ENCODE data around the gene RAB11FIP3. TPM values are rescaled to one million over a fixed set of nuclear protein-coding genes. Genes with fewer than 3 reads are reported as not detected.
A peak's percentile ranks its signal among the peaks of the same experiment; 100 is the strongest.
"Not testable (repeated sequence)": the region's sequence is repeated elsewhere in the genome, so short reads cannot be mapped to it uniquely, and the experiment has no call there.

RAB11FIP3 gene
- total RNA-seq (10 to 100 TPM; 28.1 to 38.0 TPM), polyA plus RNA-seq (ENCODE audit: insufficient read length in 6 of 6) (10 to 100 TPM; 48.8 to 64.0 (median 56.7) TPM)
- long read RNA-seq, donor 1, full-length matches to known transcripts, result 2 of 2 reads
- long read RNA-seq, donor 1, partial matches to known transcripts, result 0 of 2 reads
- long read RNA-seq, donor 1, other reads (novel, unspliced or antisense), result 0 of 2 reads
- long read RNA-seq, donor 2, partial matches to known transcripts, result 31 of 32 reads
- long read RNA-seq, donor 2, other reads (novel, unspliced or antisense), result 0 of 32 reads
- long read RNA-seq, donor 3, full-length matches to known transcripts, result 2 of 2 reads
- long read RNA-seq, donor 3, partial matches to known transcripts, result 0 of 2 reads
- long read RNA-seq, donor 3, other reads (novel, unspliced or antisense), result 0 of 2 reads
- long read RNA-seq, donor 4, partial matches to known transcripts, result 0 of 1 reads
- long read RNA-seq, donor 4, other reads (novel, unspliced or antisense), result 1 of 1 reads
- long read RNA-seq, donor 5, partial matches to known transcripts, result 0 of 2 reads
- long read RNA-seq, donor 5, other reads (novel, unspliced or antisense), result 0 of 2 reads
- long read RNA-seq, donor 6, full-length matches to known transcripts, result 1 of 1 reads
- long read RNA-seq, donor 6, partial matches to known transcripts, result 0 of 1 reads
- long read RNA-seq, donor 6, other reads (novel, unspliced or antisense), result 0 of 1 reads
- long read RNA-seq, donor 7, full-length matches to known transcripts, result 2 of 12 reads
- long read RNA-seq, donor 7, partial matches to known transcripts, result 10 of 12 reads
- long read RNA-seq, donor 7, other reads (novel, unspliced or antisense), result 0 of 12 reads
- long read RNA-seq, donor 8, full-length matches to known transcripts, result 2 of 24 reads
- long read RNA-seq, donor 8, partial matches to known transcripts, result 22 of 24 reads
- long read RNA-seq, donor 8, other reads (novel, unspliced or antisense), result 0 of 24 reads
- long read RNA-seq, donor 9, result 0 reads
- long read RNA-seq, donor 10, result 0 reads
- long read RNA-seq, donor 11, result 0 reads
- long read RNA-seq, donor 12, full-length matches to known transcripts, result 2 of 2 reads
- long read RNA-seq, donor 12, partial matches to known transcripts, result 0 of 2 reads
- long read RNA-seq, donor 12, other reads (novel, unspliced or antisense), result 0 of 2 reads

- DNase-seq (peak; percentile 77 to 96 (median 81)), ATAC-seq (peak; percentile 94)
- Histone ChIP-seq H3K27me3 (peaks cover 0 to 11% of the 10 kb centered on the region in 2 donors), H3K27ac (peak within 1 kb of the TSS; percentile 88 to 89), H3K9me3 (no peaks in the 10 kb centered on the region), H3K4me3 (peak within 1 kb of the TSS; percentile 67 to 78), H3K4me1 (peaks cover 9 to 40% of the 10 kb centered on the region in 2 donors), H3K36me3 (no peaks in the 10 kb centered on the region)
- TF ChIP-seq CTCF (IDR thresholded peaks at IDR 0.05), result no peak
- intact Hi-C loops (cut with DNase I), result no loop called here
Measured at GRCh38 chr16:425082-425718, at the start of gene RAB11FIP3. Gene RAB11FIP3 (plus strand): TSS chr16:425649. CDS start chr16:426007, 358 bp downstream.

- Histone ChIP-seq H3K9me3 (no peaks in the 10 kb centered on the region), H3K27ac (no peak overlapping the region), H3K27me3 (no peaks in the 10 kb centered on the region), H3K36me3 (peaks cover 0 to 67% of the 10 kb centered on the region in 2 donors), H3K4me3 (no peak overlapping the region), H3K4me1 (peaks cover 18 to 28% of the 10 kb centered on the region in 2 donors)
- intact Hi-C loops (cut with DNase I), result no loop called here
- TF ChIP-seq CTCF (IDR thresholded peaks at IDR 0.05), result no peak
- ATAC-seq, result no peak
- DNase-seq, result peak in 1 of 4 donors; percentile 73
Measured at GRCh38 chr16:375927-376816, 49.3 kb upstream of the RAB11FIP3 start.

GRCh38 chr16:376817-377418 is 48.5 kb upstream of the RAB11FIP3 start:
- no peaks in the 10 kb centered on the region for H3K27me3 ChIP-seq
- intact Hi-C loops (cut with DNase I), result no loop called here
- no peak for TF ChIP-seq CTCF (IDR thresholded peaks at IDR 0.05)
- ATAC-seq, result no peak
- DNase-seq, result peak in 1 of 4 donors; percentile 65
- no peak overlapping the region for H3K4me3 ChIP-seq
- H3K9me3 ChIP-seq, result no peaks in the 10 kb centered on the region
- peaks cover 18 to 25% of the 10 kb centered on the region in 2 donors for H3K4me1 ChIP-seq
- peaks cover 0 to 59% of the 10 kb centered on the region in 2 donors for H3K36me3 ChIP-seq
- no peak overlapping the region for H3K27ac ChIP-seq

GRCh38 chr16:377419-377951 is 48.0 kb upstream of the RAB11FIP3 start:
- no peak overlapping the region for H3K27ac ChIP-seq
- no peak for TF ChIP-seq CTCF (IDR thresholded peaks at IDR 0.05)
- intact Hi-C loops (cut with DNase I), result no loop called here
- no peak for ATAC-seq
- H3K36me3 ChIP-seq, result peaks cover 0 to 54% of the 10 kb centered on the region in 2 donors
- H3K4me1 ChIP-seq, result peaks cover 18 to 25% of the 10 kb centered on the region in 2 donors
- no peaks in the 10 kb centered on the region for H3K9me3 ChIP-seq
- H3K27me3 ChIP-seq, result no peaks in the 10 kb centered on the region
- H3K4me3 ChIP-seq, result no peak overlapping the region
- DNase-seq, result peak in 1 of 4 donors; percentile 82

GRCh38 chr16:378113-378820 is 47.2 kb upstream of the RAB11FIP3 start:
- Histone ChIP-seq H3K36me3 (peaks cover 0 to 46% of the 10 kb centered on the region in 2 donors), H3K4me1 (peaks cover 18 to 32% of the 10 kb centered on the region in 2 donors)
- intact Hi-C loops (cut with DNase I); DNase-seq; H3K27me3 ChIP-seq; ATAC-seq; H3K27ac ChIP-seq; H3K9me3 ChIP-seq; H3K4me3 ChIP-seq: not testable (repeated sequence)
